GM23248 (cell line): Measurements from ENCODE around the gene ADORA3.

Experiments used
- EZH2 ChIP-seq: fragments of 200-600 bp; sonication (generic); IDR thresholded peaks from 2 replicates; pipeline ENCODE4 v1.6.1; 2018; ENCODE audit warnings: antibody characterized with exemption, mild to moderate bottlenecking; ENCODE audit not compliant: insufficient read depth, poor library complexity, severe bottlenecking
- EZH2phosphoT487 ChIP-seq: fragments of 200-600 bp; sonication (generic); IDR thresholded peaks from 2 replicates; pipeline ENCODE4 v1.6.1; 2018; ENCODE audit warnings: antibody characterized with exemption, moderate library complexity, mild to moderate bottlenecking, low read depth; ENCODE audit not compliant: insufficient read depth

DNA sequence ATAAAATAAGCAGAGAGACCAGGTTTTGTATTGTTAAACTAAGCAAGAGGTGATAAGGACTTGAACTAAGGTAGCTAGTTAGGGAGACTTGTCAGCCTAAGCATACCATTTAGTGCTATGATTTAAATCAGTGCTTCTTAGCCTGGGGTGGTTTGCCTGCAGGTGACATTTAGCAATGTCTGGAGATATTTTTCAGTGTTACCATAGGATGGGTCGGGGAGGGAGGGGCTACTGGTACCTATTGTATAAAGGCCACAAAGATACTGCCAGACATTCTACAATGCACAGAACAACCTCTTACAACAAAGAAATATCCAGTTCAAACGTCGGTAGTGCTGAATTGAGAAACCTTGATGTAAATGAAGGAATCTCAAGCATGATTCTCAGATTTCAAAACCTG lies 50.9 kb downstream of the ADORA3 start:
- TF ChIP-seq EZH2phosphoT487: no peak
- TF ChIP-seq EZH2: no peak
